ENCODE data around the gene LMF1.

Gene LMF1

GRCh38 chr16:927406-927805, 43.4 kb downstream of the LMF1 start:
- no peak for FAIRE-seq

- FAIRE-seq, result no peak
Measured at GRCh38 chr16:926715-927114, 44.1 kb downstream of the LMF1 start.

- no peak for FAIRE-seq
Measured at GRCh38 chr16:924806-925205, 46.0 kb downstream of the LMF1 start.

- FAIRE-seq, result no peak
Measured at GRCh38 chr16:924063-924462, 46.7 kb downstream of the LMF1 start.

- no peak for FAIRE-seq
Measured at GRCh38 chr16:923184-923583, 47.6 kb downstream of the LMF1 start.

- FAIRE-seq, result no peak
Measured at GRCh38 chr16:922051-922450, 48.7 kb downstream of the LMF1 start.

GRCh38 chr16:921321-921905, 49.4 kb downstream of the LMF1 start:
- no peak for FAIRE-seq

- FAIRE-seq, result no peak
Measured at GRCh38 chr16:920717-921116, 50.1 kb downstream of the LMF1 start.

GRCh38 chr16:920051-920681, 50.6 kb downstream of the LMF1 start:
- no peak for FAIRE-seq

- FAIRE-seq, result no peak
Measured at GRCh38 chr16:919658-920050, 51.1 kb downstream of the LMF1 start.

- no peak for FAIRE-seq
Measured at GRCh38 chr16:918741-919657, 51.8 kb downstream of the LMF1 start.

- no peak for FAIRE-seq
Measured at GRCh38 chr16:918068-918467, 52.7 kb downstream of the LMF1 start.

- FAIRE-seq, result no peak
Measured at GRCh38 chr16:917591-918061, 53.2 kb downstream of the LMF1 start.

GRCh38 chr16:916035-916799, 54.6 kb downstream of the LMF1 start:
- no peak for FAIRE-seq

GRCh38 chr16:915546-915945, 55.2 kb downstream of the LMF1 start:
- no peak for FAIRE-seq

GRCh38 chr16:914440-914839, 56.3 kb downstream of the LMF1 start:
- FAIRE-seq, result no peak

GRCh38 chr16:913817-914439, 56.9 kb downstream of the LMF1 start:
- no peak for FAIRE-seq

GRCh38 chr16:912684-913613, 57.8 kb downstream of the LMF1 start:
- no peak for FAIRE-seq

GRCh38 chr16:912322-912683, 58.5 kb downstream of the LMF1 start:
- FAIRE-seq, result no peak

GRCh38 chr16:911604-912321, 59.0 kb downstream of the LMF1 start:
- FAIRE-seq, result no peak

- no peak for FAIRE-seq
Measured at GRCh38 chr16:911101-911500, 59.7 kb downstream of the LMF1 start.
